GM12878 (cell line): Measurements from ENCODE around the gene CSE1L. TPM values are rescaled to one million over a fixed set of nuclear protein-coding genes. Genes with fewer than 3 reads are reported as not detected.

Source experiments
- ATAC-seq: fragments of 200-7000 bp; cut with Tn5 transposase; 3 replicates; pipeline ENCODE4 v1.9.1; 2020; ENCODE audit warnings: mild to moderate bottlenecking, moderate library complexity
- BruUV-seq: library from RNA; stranded (reverse); fragments of 400-500 nt; replicated peaks from 2 replicates; lab custom pipeline; 2021; lab: Mats Ljungman, UMichigan
- CTCF ChIA-PET: fragments of 300-600 bp; sonication (Branson Sonifier 250); formaldehyde crosslinking; extraction: SDS; loops from one replicate; lab custom pipeline; 2021; ENCODE audit warnings: inconsistent platforms; lab: Yijun Ruan, JAX
- POLR2A ChIA-PET: fragments of 350-600 bp; formaldehyde crosslinking; extraction: SDS; loops from one replicate; lab custom pipeline; 2021; ENCODE audit warnings: inconsistent platforms; lab: Charles Lee
- RAD21 ChIA-PET: fragments of 300-600 bp; sonication (Branson Sonifier 250); formaldehyde crosslinking; loops from one replicate; lab custom pipeline; 2023; ENCODE audit warnings: antibody characterized with exemption; ENCODE audit not compliant: unreplicated experiment; lab: Charles Lee
- SMC1A ChIA-PET: fragments of 300-600 bp; sonication (Branson Sonifier 250); formaldehyde crosslinking; loops from one replicate; lab custom pipeline; 2023; ENCODE audit not compliant: unreplicated experiment, uncharacterized antibody; lab: Charles Lee
- DNase-seq: peaks from one replicate; pipeline ENCODE4 v3.0.0-alpha.2; 2011; ENCODE audit warnings: low read depth, low spot score
- FAIRE-seq: peaks from 3 replicates; lab custom pipeline; 2011; peaks lifted over from hg19 to GRCh38; lab: Jason Lieb, UNC
- H2AFZ ChIP-seq: 2 replicates; pipeline ENCODE4 v1.6.0; 2011; ENCODE audit warnings: low read depth, low read length, control low read depth; ENCODE audit not compliant: control insufficient read depth
- H3K27ac ChIP-seq: 2 replicates; pipeline ENCODE4 v1.5.1; 2011; ENCODE audit warnings: control low read depth; ENCODE audit not compliant: control insufficient read depth, insufficient read depth
- H3K27me3 ChIP-seq, 2 experiments: replicated peaks in 1 of 2; 2 replicates each; pipeline versions ENCODE4 v1.6.0 to v1.6.1; 2011; ENCODE audit warnings: low read length in 1 of 2; ENCODE audit not compliant: control insufficient read depth in 2 of 2, insufficient read depth in 2 of 2
- H3K36me3 ChIP-seq, 2 experiments: 2 replicates each; pipeline ENCODE4 v1.5.1; 2011; ENCODE audit warnings: low read length in 1 of 2; ENCODE audit not compliant: control insufficient read depth in 2 of 2, insufficient read depth in 2 of 2
- H3K4me1 ChIP-seq: 2 replicates; pipeline ENCODE4 v1.6.1; 2011; ENCODE audit warnings: mild to moderate bottlenecking, low read length, moderate library complexity, mixed read lengths; ENCODE audit not compliant: control insufficient read depth, insufficient read depth
- H3K4me2 ChIP-seq: 2 replicates; pipeline ENCODE4 v1.6.0; 2011; ENCODE audit warnings: control low read depth; ENCODE audit not compliant: control insufficient read depth, insufficient read depth
- H3K4me3 ChIP-seq: fragments of 200-600 bp; sonication (generic); 2 replicates; pipeline ENCODE4 v1.5.1; 2016
- H3K79me2 ChIP-seq: 2 replicates; pipeline ENCODE4 v1.6.0; 2011; ENCODE audit warnings: low read length; ENCODE audit not compliant: control insufficient read depth, insufficient read depth
- H3K9ac ChIP-seq: 2 replicates; pipeline ENCODE4 v1.8.0; 2011; ENCODE audit warnings: low read length, control low read depth, mixed read lengths; ENCODE audit not compliant: control insufficient read depth, insufficient read depth
- H3K9me3 ChIP-seq: replicated peaks from 3 replicates; pipeline ENCODE4 v1.5.1; 2011; ENCODE audit warnings: mild to moderate bottlenecking, low read length; ENCODE audit not compliant: control insufficient read depth, insufficient read depth
- H4K20me1 ChIP-seq: 2 replicates; pipeline ENCODE4 v1.6.0; 2011; ENCODE audit not compliant: control insufficient read depth, insufficient read depth
- ZBTB4 ChIP-seq: fragments of 450-650 bp; formaldehyde crosslinking; IDR thresholded peaks from 2 replicates; pipeline ENCODE4 v1.4.0; 2022; ENCODE audit warnings: mild to moderate bottlenecking, moderate library complexity
- WGBS: methylation state at CpG from one replicate; pipeline ENCODE4 v1.1.6; 2016; ENCODE audit warnings: low lambda C conversion rate; ENCODE audit not compliant: insufficient replicate concordance, insufficient coverage; ENCODE audit errors: missing lambda C conversion rate; 5-methylcytosine and 5-hydroxymethylcytosine counted together
- in situ Hi-C: fragments of 300-500 bp; cut with MboI; formaldehyde crosslinking; loops from 9 replicates; pipeline ENCODE4 v1.14.3; 2018; ENCODE audit warnings: mixed read lengths
- intact Hi-C: fragments of 100-400 bp; cut with micrococcal nuclease; formaldehyde crosslinking; loops from one replicate; pipeline ENCODE4 v1.14.2; 2022; ENCODE audit not compliant: unreplicated experiment
- polyA plus RNA-seq, 11 experiments: library from polyadenylated mRNA; depleted of rRNA in 4 of 11; unstranded in 6 of 11; stranded (reverse) in 5 of 11; fragments of >200 nt; fragmentation: Nextera tagmentation in 4 of 11; fragmentation: Illumina TruSeq in 1 of 11; extraction: Ambion mirVana in 4 of 11; extraction: Trizol in 1 of 11; gene quantifications; 1 replicate in 1 of 11; 2 replicates in 10 of 11; pipeline versions ENCODE4 v1.2.1 to v1.2.3, GENCODE V29; 2011 to 2016; ENCODE audit warnings: inconsistent platforms in 2 of 11, missing spikeins in 2 of 11, low read depth in 1 of 11
- total RNA-seq, 4 experiments: library from RNA; depleted of rRNA in 3 of 4; stranded (reverse); fragments of >200 nt in 3 of 4; fragmentation: Illumina TruSeq in 1 of 4; extraction: Trizol in 1 of 4; gene quantifications; 2 replicates each; pipeline versions ENCODE4 v1.2.1 to v1.2.3, GENCODE V29; 2013 to 2021

Gene CSE1L
- total and polyA plus RNA-seq, 10 of the 15 experiments (the other 5 are each of a cell fraction or from before 2014, with no cell fraction given) = 72.4 to 213 (median 117) TPM

GRCh38 chr20:49029203-49029602 lies 16.9 kb upstream of the CSE1L start:
- Histone ChIP-seq H3K4me3 (no peak overlapping the region), H3K36me3 (peaks cover 9 to 20% of the 10 kb centered on the region in 2 experiments), H2AFZ (no peak overlapping the region), H3K27ac (no peak overlapping the region), H3K9me3 (no peaks in the 10 kb centered on the region), H3K4me2 (no peak overlapping the region), H3K27me3 (no peaks in the 10 kb centered on the region), H3K9ac (no peak overlapping the region), H4K20me1 (no peaks in the 10 kb centered on the region), H3K79me2 (no peaks in the 10 kb centered on the region), H3K4me1 (no peaks in the 10 kb centered on the region)
- ChIA-PET POLR2A (interaction anchor here (0.7 kb wide), 1 partner anchor 1077 kb away, joined by 3 read pairs; no protein-coding TSS in a partner anchor), RAD21 (interaction anchor here (1.4 to 1.6 kb wide), 2 partner anchors 8 to 190 kb away, joined by 3 read pairs; partner anchors contain the start of gene DDX27), CTCF (interaction anchor here (0.6 to 2.1 kb wide), 18 partner anchors 9 to 209 kb away, joined by 3 to 7 read pairs (median 3); partner anchors contain the start of genes CSE1L and DDX27), SMC1A (interaction anchor here (1.1 to 1.5 kb wide), 5 partner anchors 27 to 188 kb away, joined by 3 to 7 read pairs (median 5); no protein-coding TSS in a partner anchor)
- DNase-seq (no peak), ATAC-seq (no peak), FAIRE-seq (no peak)
- intact Hi-C loops = no loop called here
- WGBS = 100% methylated on average over 1 of the region's 1 CpG
- in situ Hi-C loops = no loop called here
- no TSS peak for BruUV-seq
- TF ChIP-seq ZBTB4 (CRISPR knock-in tag) = no peak
